Endothelial cell of hepatic sinusoid (primary cell): ENCODE measurements around the gene PPARD.
"Not testable (repeated sequence)": the region's sequence is repeated elsewhere in the genome, so short reads cannot be mapped to it uniquely, and the experiment has no call there.

Source experiments
- in situ Hi-C: cut with HindIII; loops from 2 replicates; pipeline ENCODE4 v1.10.0; 2017; ENCODE audit warnings: low sequenced_read_pairs

The PPARD gene

DNA sequence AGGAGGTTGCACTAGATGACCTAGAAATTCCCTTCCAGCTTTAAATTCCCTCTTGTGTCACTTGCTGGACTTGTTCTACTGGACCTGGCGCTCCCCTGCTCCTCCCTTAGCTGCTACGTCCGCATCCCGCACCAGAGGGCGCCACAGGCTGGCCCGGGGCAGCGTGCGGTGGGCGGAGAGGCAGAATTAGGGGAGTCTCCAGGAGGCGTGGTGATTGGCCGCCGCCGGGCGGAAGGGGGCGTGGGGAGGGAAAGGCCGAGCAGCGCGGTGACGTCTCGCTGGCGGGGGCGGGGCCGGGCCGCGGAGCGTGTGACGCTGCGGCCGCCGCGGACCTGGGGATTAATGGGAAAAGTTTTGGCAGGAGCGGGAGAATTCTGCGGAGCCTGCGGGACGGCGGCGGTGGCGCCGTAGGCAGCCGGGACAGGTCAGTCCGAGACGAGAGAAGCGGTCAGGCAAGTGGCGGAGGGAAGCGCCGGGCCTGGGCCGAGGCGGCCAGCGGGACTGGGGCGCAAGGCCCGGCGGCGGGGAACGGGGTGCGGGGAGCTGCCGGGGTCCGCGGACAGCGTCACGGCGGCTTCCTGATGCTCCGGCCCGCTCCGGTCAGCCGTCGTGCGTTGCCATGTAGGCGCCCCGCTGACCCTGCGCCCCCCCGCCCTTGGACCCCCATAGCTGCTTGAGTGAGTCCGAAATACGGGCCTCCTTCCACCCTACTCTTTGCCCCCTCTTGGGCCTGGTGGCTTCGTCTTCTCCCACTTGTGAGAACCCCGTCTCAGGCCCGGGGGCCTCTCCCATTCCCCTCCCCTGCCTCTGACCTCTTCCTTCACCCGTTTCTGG is at the start of gene PPARD:
Gene PPARD, plus strand, starts transcription at position 301 of the 834 bp plus-strand sequence. CDS start 68,530 bp downstream, outside the sequence.
- in situ Hi-C loops: loop anchor here (10.0 kb wide), 1 partner anchor 82 kb away; no protein-coding TSS in a partner anchor

GRCh38 chr6:35293681-35294080 is 48.7 kb upstream of the PPARD start:
- in situ Hi-C loops: no loop called here

GRCh38 chr6:35294308-35294945 is 47.9 kb upstream of the PPARD start:
- in situ Hi-C loops: no loop called here

DNA sequence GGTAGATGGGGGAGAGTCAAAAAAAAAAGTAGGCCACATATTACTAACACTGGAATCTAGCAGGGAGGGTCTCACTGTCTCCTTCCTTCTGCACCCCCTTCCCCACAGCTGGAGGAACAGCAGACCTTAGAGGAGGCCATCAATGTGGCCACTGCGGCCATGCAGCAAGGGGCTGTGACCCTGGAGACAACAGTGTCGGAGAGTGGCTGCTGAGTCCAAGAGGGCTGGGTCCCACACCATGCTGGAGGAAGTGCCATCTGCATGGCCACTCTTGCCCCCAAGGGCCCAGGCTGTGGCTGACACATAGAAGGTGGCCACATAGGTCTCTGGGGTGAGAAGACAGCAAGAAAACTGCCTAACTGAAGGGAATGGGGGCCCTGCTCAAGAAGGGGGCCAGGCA is 47.3 kb upstream of the PPARD start:
- in situ Hi-C loops: no loop called here

GRCh38 chr6:35295521-35296315 is 46.6 kb upstream of the PPARD start:
- in situ Hi-C loops: no loop called here

- in situ Hi-C loops: no loop called here
Measured at GRCh38 chr6:35296931-35297600, 45.3 kb upstream of the PPARD start.

- in situ Hi-C loops: no loop called here
Measured at GRCh38 chr6:35297601-35298481, 44.5 kb upstream of the PPARD start, which contains the start of gene DEF6. Gene DEF6 (plus strand): TSS chr6:35297818. CDS start chr6:35297857, 39 bp downstream.

DNA sequence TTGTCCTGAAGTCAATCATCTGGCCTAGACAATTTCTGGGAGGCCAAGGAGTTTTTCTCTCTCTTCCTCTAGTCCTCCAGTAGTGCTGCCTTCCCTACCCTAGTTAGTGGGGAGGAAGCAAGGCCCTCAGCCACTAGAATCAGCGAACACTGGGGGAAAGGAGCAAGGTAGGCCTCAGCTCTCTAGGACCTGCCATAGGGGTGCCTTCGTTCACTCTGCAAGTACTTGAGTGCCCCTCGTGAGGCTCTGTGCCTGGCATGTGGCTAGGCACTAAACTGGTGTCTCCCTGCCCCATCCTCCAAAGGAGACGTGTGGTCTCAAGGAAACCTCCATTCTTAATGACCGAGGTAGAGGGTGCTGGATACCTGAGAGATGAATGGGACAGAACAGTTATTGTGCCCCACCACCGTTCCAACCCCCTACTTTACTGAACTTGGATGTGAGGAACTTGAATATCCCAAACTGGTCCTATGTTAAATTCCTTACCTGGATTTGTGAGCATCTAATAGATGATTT is 43.7 kb upstream of the PPARD start:
- in situ Hi-C loops: no loop called here

DNA sequence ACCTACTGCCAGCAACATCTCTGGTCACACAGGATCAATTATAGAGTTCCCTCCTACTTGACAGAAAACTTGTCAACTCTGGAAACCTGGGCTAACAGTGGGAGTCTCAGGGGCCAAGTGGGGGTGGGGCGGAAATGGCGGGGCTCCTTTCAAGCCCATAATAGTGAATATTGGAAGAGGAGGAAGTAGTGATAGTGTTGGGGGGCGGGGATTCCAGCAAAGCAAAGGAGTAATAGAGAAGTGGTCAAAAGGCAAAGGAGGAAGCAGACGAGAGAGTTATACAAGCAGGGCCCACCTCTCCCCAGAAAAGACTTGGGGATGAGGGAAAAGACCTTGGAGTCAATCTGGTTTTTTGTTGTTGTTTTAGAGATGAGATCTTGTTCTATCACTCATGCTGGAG is 42.7 kb upstream of the PPARD start:
- in situ Hi-C loops: no loop called here

GRCh38 chr6:35300848-35301247 is 41.5 kb upstream of the PPARD start:
- in situ Hi-C loops: no loop called here

DNA sequence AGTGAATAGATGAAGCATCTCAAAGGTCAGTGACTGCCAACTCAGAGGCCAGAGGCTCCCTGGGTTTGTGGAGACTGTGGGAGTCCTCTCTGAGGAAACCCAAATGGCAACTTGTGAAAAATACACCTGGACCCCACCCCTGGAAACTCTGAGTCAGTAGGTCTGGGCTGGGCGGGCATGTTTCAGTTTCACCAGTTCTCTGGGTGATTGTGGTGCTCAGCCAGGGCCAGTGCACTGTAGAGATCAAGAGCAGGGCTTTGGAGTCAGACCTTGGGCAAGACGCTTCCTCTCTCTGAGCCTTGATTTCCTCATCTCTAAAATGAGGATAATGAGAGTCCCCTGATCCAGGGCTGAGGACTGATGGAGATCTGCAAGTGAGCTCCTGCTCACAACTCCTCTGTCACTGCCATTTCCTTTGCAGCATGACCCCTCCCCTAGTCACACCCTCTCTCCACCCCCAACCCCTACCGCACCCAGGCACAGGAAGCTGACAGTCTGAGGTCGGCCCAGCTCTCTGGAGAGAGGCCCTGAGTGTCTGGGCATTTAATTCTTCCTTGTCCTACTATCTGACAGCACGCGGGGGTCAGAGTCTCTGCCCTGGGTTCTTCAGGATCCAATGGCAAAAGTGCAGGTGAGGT is 39.6 kb upstream of the PPARD start:
- in situ Hi-C loops: no loop called here

GRCh38 chr6:35304299-35304698 is 38.1 kb upstream of the PPARD start:
- in situ Hi-C loops: no loop called here

DNA sequence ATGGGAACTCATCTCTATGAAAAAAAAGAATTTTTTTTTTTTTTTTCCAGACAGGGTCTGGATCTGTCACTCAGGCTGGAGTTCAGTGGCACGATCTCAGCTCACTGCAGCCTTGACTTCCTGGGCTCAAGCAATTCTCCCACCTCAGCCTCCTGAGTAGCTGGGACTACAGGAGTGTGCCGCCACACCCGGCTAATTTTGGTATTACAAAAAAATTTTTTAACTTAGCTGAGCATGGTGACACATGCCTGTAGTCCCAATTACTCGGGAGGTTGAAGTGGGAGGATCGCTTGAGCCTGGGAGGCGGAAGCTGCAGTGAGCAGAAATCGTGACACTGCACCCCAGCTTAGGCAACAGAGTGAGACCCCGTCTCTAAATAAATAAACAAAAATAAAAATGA is 37.2 kb upstream of the PPARD start:
- in situ Hi-C loops: no loop called here

GRCh38 chr6:35307138-35307537 is 35.2 kb upstream of the PPARD start:
- in situ Hi-C loops: not testable (repeated sequence)

GRCh38 chr6:35308543-35308942 is 33.8 kb upstream of the PPARD start:
- in situ Hi-C loops: not testable (repeated sequence)

GRCh38 chr6:35309611-35310264 is 32.6 kb upstream of the PPARD start:
- in situ Hi-C loops: no loop called here

GRCh38 chr6:35310265-35310831 is 32.0 kb upstream of the PPARD start:
- in situ Hi-C loops: no loop called here

- in situ Hi-C loops: no loop called here
Measured at GRCh38 chr6:35311390-35312075, 30.8 kb upstream of the PPARD start.
